HepG2 (cell line): ENCODE data around the gene PDE3B. TPM values are rescaled to one million over a fixed set of nuclear protein-coding genes. Genes with fewer than 3 reads are reported as not detected.

Experiments used
- CHCHD3 ChIP-seq: sonication (generic); formaldehyde crosslinking; IDR thresholded peaks from 2 replicates; pipeline ENCODE4 v1.8.0; 2022; ENCODE audit warnings: mild to moderate bottlenecking, missing genetic modification reagents, moderate library complexity
- ELF4 ChIP-seq: sonication (generic); formaldehyde crosslinking; IDR thresholded peaks from 2 replicates; pipeline ENCODE4 v1.5.0; 2020; ENCODE audit warnings: missing genetic modification reagents, mild to moderate bottlenecking, moderate library complexity, borderline replicate concordance
- FOXO4 ChIP-seq: sonication (generic); formaldehyde crosslinking; conservative IDR thresholded peaks from 2 replicates; pipeline ENCODE4 v1.8.1; 2023; ENCODE audit warnings: missing genetic modification reagents
- KIAA2018 ChIP-seq: sonication (generic); formaldehyde crosslinking; IDR thresholded peaks from 2 replicates; pipeline ENCODE4 v1.5.0; 2020; ENCODE audit warnings: mild to moderate bottlenecking, missing genetic modification reagents, borderline replicate concordance
- SMAD3 ChIP-seq: sonication (generic); formaldehyde crosslinking; IDR thresholded peaks from 2 replicates; pipeline ENCODE4 v1.4.0; 2020; ENCODE audit warnings: missing genetic modification reagents
- SP4 ChIP-seq: sonication (generic); formaldehyde crosslinking; IDR thresholded peaks from 2 replicates; pipeline ENCODE4 v1.8.1; 2023; ENCODE audit warnings: mild to moderate bottlenecking, missing genetic modification reagents
- SUZ12 ChIP-seq: fragments of 150-350 bp; IDR thresholded peaks from 2 replicates; pipeline ENCODE4 v1.6.1; 2014; ENCODE audit warnings: low read depth, low read length
- TCF7L2 ChIP-seq: IDR thresholded peaks from 2 replicates; pipeline ENCODE4 v1.6.1; 2011; ENCODE audit warnings: mild to moderate bottlenecking, low read depth, low read length, moderate library complexity
- ZBTB42 ChIP-seq: sonication (generic); formaldehyde crosslinking; IDR thresholded peaks from 2 replicates; pipeline ENCODE4 v1.5.0; 2020; ENCODE audit warnings: mild to moderate bottlenecking, missing genetic modification reagents
- ZFP36L1 ChIP-seq: sonication (generic); formaldehyde crosslinking; IDR thresholded peaks from 2 replicates; pipeline ENCODE4 v1.8.0; 2022; ENCODE audit warnings: mild to moderate bottlenecking, missing genetic modification reagents, moderate library complexity
- ZFP90 ChIP-seq: sonication (generic); formaldehyde crosslinking; IDR thresholded peaks from 2 replicates; pipeline ENCODE4 v1.8.0; 2022; ENCODE audit warnings: missing genetic modification reagents, mild to moderate bottlenecking, inconsistent platforms, borderline replicate concordance
- ZMYM3 ChIP-seq: sonication (generic); formaldehyde crosslinking; IDR thresholded peaks from 2 replicates; pipeline ENCODE4 v1.5.1; 2020; ENCODE audit warnings: mild to moderate bottlenecking, missing genetic modification reagents
- ZNF256 ChIP-seq: sonication (generic); formaldehyde crosslinking; conservative IDR thresholded peaks from 2 replicates; pipeline ENCODE4 v1.4.0; 2020; ENCODE audit warnings: missing genetic modification reagents
- ZNF281 ChIP-seq: sonication (generic); formaldehyde crosslinking; IDR thresholded peaks from 2 replicates; pipeline ENCODE4 v1.4.0; 2020; ENCODE audit warnings: missing genetic modification reagents, borderline replicate concordance
- ZNF331 ChIP-seq: sonication (generic); formaldehyde crosslinking; IDR thresholded peaks from 2 replicates; pipeline ENCODE4 v1.4.0; 2020; ENCODE audit warnings: missing genetic modification reagents
- ZNF607 ChIP-seq: sonication (generic); formaldehyde crosslinking; IDR thresholded peaks from 2 replicates; pipeline ENCODE4 v1.5.1; 2020; ENCODE audit warnings: missing genetic modification reagents, mild to moderate bottlenecking, borderline replicate concordance
- ZNF652 ChIP-seq: IDR thresholded peaks from 2 replicates; pipeline ENCODE4 v1.6.1; 2016; ENCODE audit warnings: low read depth, borderline replicate concordance
- ZNF737 ChIP-seq: sonication (generic); formaldehyde crosslinking; IDR thresholded peaks from 2 replicates; pipeline ENCODE4 v1.5.0; 2020; ENCODE audit warnings: missing genetic modification reagents, mild to moderate bottlenecking, borderline replicate concordance
- ZNF792 ChIP-seq: IDR thresholded peaks from 2 replicates; pipeline ENCODE4 v1.6.1; 2016
- polyA plus RNA-seq, 8 experiments: library from polyadenylated mRNA; depleted of rRNA in 3 of 8; stranded (reverse) in 7 of 8; unstranded in 1 of 8; fragments of >200 nt; fragmentation: Illumina TruSeq in 4 of 8; extraction: Trizol in 4 of 8; gene quantifications; 2 replicates each; pipeline versions ENCODE4 v1.2.1 to v1.2.3, GENCODE V29; 2011 to 2016; ENCODE audit warnings: low read depth in 4 of 8, missing spikeins in 1 of 8, mixed read lengths in 1 of 8; ENCODE audit not compliant: insufficient read depth in 1 of 8
- total RNA-seq, 5 experiments: library from RNA; depleted of rRNA; stranded (reverse); fragments of >200 nt; fragmentation: Illumina TruSeq; extraction: Trizol; gene quantifications; 2 replicates each; pipeline ENCODE4 v1.2.3, GENCODE V29; 2016; ENCODE audit warnings: low read depth in 1 of 5

Gene PDE3B
- total and polyA plus RNA-seq, 2 of the 13 experiments (the other 11 are each of a cell fraction or from before 2014, with no cell fraction given), result 14.1 to 26.5 TPM

GRCh38 chr11:14741195-14741594 lies 97.6 kb downstream of the PDE3B start (continued):
- no peak for TF ChIP-seq ZNF281 (CRISPR knock-in tag)
- TF ChIP-seq TCF7L2, result no peak
- no peak for TF ChIP-seq ZNF652 (CRISPR knock-in tag)
- TF ChIP-seq ZBTB42 (CRISPR knock-in tag), result no peak
- no peak for TF ChIP-seq FOXO4
- TF ChIP-seq ZFP90, result no peak
- no peak for TF ChIP-seq ZNF607
- no peak for TF ChIP-seq ZNF737 (CRISPR knock-in tag)
- TF ChIP-seq ZNF792, result no peak
- no peak for TF ChIP-seq CHCHD3 (CRISPR knock-in tag)
- TF ChIP-seq ZMYM3 (CRISPR knock-in tag), result no peak
- no peak for TF ChIP-seq SP4 (CRISPR knock-in tag)
- peak; percentile 43; the same call in 1 of the 2 replicates for TF ChIP-seq ZNF331 (CRISPR knock-in tag)
- no peak for TF ChIP-seq SUZ12
- no peak for TF ChIP-seq ZNF256 (CRISPR knock-in tag)
- TF ChIP-seq KIAA2018 (CRISPR knock-in tag), result no peak
- TF ChIP-seq ZFP36L1 (CRISPR knock-in tag), result no peak
- peak; percentile 64; the same call in 1 of the 2 replicates for TF ChIP-seq SMAD3 (CRISPR knock-in tag)
- TF ChIP-seq ELF4 (CRISPR knock-in tag), result no peak
